Measurements from ENCODE around the gene MAP3K14.

MAP3K14 gene

GRCh38 chr17:45270828-45271418 lies 45.9 kb downstream of the MAP3K14 start:
- H3K9ac ChIP-seq (ENCODE audit: low read depth, low read length, poor library complexity, severe bottlenecking) = no peak overlapping the region
- H3K9me2 ChIP-seq (replicated peaks; ENCODE audit: low read depth, low read length) = no peaks in the 10 kb centered on the region
- no peaks in the 10 kb centered on the region for H3K27me3 ChIP-seq (ENCODE audit: insufficient read depth, low read length, poor library complexity, severe bottlenecking)
- H4K20me1 ChIP-seq (ENCODE audit: insufficient read depth, low read length, poor library complexity, severe bottlenecking) = no peaks in the 10 kb centered on the region
- no peak for TF ChIP-seq EZH2phosphoT487 (IDR thresholded peaks at IDR 0.05; ENCODE audit: borderline replicate concordance)
- TF ChIP-seq CTCF (conservative IDR thresholded peaks at IDR 0.05; ENCODE audit: low read length) = peak; percentile 87
- H3K4me2 ChIP-seq (ENCODE audit: low read depth, low read length, poor library complexity, severe bottlenecking) = no peak overlapping the region
- no peaks in the 10 kb centered on the region for H3K9me3 ChIP-seq (ENCODE audit: insufficient read depth, low read depth, low read length)
- no peak overlapping the region for H2AFZ ChIP-seq (ENCODE audit: low read length)
- H3K4me3 ChIP-seq (ENCODE audit: low read length, poor library complexity, severe bottlenecking) = no peak overlapping the region
- H3K79me2 ChIP-seq (ENCODE audit: insufficient read depth, low read length) = no peaks in the 10 kb centered on the region
- peaks cover 20% of the 10 kb centered on the region; the same call in 1 of the 2 replicates for H3K36me3 ChIP-seq (ENCODE audit: insufficient read depth, low read length)
- H3F3A ChIP-seq (ENCODE audit: low read depth) = no peaks in the 10 kb centered on the region
- H3K4me1 ChIP-seq (ENCODE audit: insufficient read depth, low read length, poor library complexity, severe bottlenecking) = no peaks in the 10 kb centered on the region

- H3K9ac ChIP-seq (ENCODE audit: low read depth, low read length, poor library complexity, severe bottlenecking) = no peak overlapping the region
- no peaks in the 10 kb centered on the region for H3F3A ChIP-seq (ENCODE audit: low read depth)
- H3K4me3 ChIP-seq (ENCODE audit: low read length, poor library complexity, severe bottlenecking) = no peak overlapping the region
- H3K4me1 ChIP-seq (ENCODE audit: insufficient read depth, low read length, poor library complexity, severe bottlenecking) = no peaks in the 10 kb centered on the region
- no peak overlapping the region for H2AFZ ChIP-seq (ENCODE audit: low read length)
- H4K20me1 ChIP-seq (ENCODE audit: insufficient read depth, low read length, poor library complexity, severe bottlenecking) = no peaks in the 10 kb centered on the region
- no peak overlapping the region for H3K4me2 ChIP-seq (ENCODE audit: low read depth, low read length, poor library complexity, severe bottlenecking)
- no peak for TF ChIP-seq CTCF (conservative IDR thresholded peaks at IDR 0.05; ENCODE audit: low read length)
- TF ChIP-seq EZH2phosphoT487 (IDR thresholded peaks at IDR 0.05; ENCODE audit: borderline replicate concordance) = no peak
- H3K9me3 ChIP-seq (ENCODE audit: insufficient read depth, low read depth, low read length) = no peaks in the 10 kb centered on the region
- no peaks in the 10 kb centered on the region for H3K9me2 ChIP-seq (replicated peaks; ENCODE audit: low read depth, low read length)
- no peaks in the 10 kb centered on the region for H3K27me3 ChIP-seq (ENCODE audit: insufficient read depth, low read length, poor library complexity, severe bottlenecking)
- peaks cover 22% of the 10 kb centered on the region; the same call in 1 of the 2 replicates for H3K36me3 ChIP-seq (ENCODE audit: insufficient read depth, low read length)
- H3K79me2 ChIP-seq (ENCODE audit: insufficient read depth, low read length) = no peaks in the 10 kb centered on the region
Measured at GRCh38 chr17:45269912-45270311, 46.9 kb downstream of the MAP3K14 start.

- H3K9me2 ChIP-seq (replicated peaks; ENCODE audit: low read depth, low read length) = no peaks in the 10 kb centered on the region
- H3K9me3 ChIP-seq (ENCODE audit: insufficient read depth, low read depth, low read length) = no peaks in the 10 kb centered on the region
- H3K4me3 ChIP-seq (ENCODE audit: low read length, poor library complexity, severe bottlenecking) = no peak overlapping the region
- H3K79me2 ChIP-seq (ENCODE audit: insufficient read depth, low read length) = no peaks in the 10 kb centered on the region
- no peak overlapping the region for H3K9ac ChIP-seq (ENCODE audit: low read depth, low read length, poor library complexity, severe bottlenecking)
- H3K4me2 ChIP-seq (ENCODE audit: low read depth, low read length, poor library complexity, severe bottlenecking) = no peak overlapping the region
- H3K27me3 ChIP-seq (ENCODE audit: insufficient read depth, low read length, poor library complexity, severe bottlenecking) = no peaks in the 10 kb centered on the region
- peaks cover 31% of the 10 kb centered on the region; the same call in 1 of the 2 replicates for H3K36me3 ChIP-seq (ENCODE audit: insufficient read depth, low read length)
- TF ChIP-seq CTCF (conservative IDR thresholded peaks at IDR 0.05; ENCODE audit: low read length) = no peak
- no peak for TF ChIP-seq EZH2phosphoT487 (IDR thresholded peaks at IDR 0.05; ENCODE audit: borderline replicate concordance)
- no peaks in the 10 kb centered on the region for H4K20me1 ChIP-seq (ENCODE audit: insufficient read depth, low read length, poor library complexity, severe bottlenecking)
- H3F3A ChIP-seq (ENCODE audit: low read depth) = no peaks in the 10 kb centered on the region
- H2AFZ ChIP-seq (ENCODE audit: low read length) = no peak overlapping the region
- no peaks in the 10 kb centered on the region for H3K4me1 ChIP-seq (ENCODE audit: insufficient read depth, low read length, poor library complexity, severe bottlenecking)
Measured at GRCh38 chr17:45267436-45268055, 49.3 kb downstream of the MAP3K14 start.
